Right kidney (tissue), 1 donor: ENCODE measurements around the gene CENPP.

Source experiments
- DNase-seq: peaks from one replicate; pipeline ENCODE4 v3.0.0-alpha.2; 2016

CENPP gene

DNA sequence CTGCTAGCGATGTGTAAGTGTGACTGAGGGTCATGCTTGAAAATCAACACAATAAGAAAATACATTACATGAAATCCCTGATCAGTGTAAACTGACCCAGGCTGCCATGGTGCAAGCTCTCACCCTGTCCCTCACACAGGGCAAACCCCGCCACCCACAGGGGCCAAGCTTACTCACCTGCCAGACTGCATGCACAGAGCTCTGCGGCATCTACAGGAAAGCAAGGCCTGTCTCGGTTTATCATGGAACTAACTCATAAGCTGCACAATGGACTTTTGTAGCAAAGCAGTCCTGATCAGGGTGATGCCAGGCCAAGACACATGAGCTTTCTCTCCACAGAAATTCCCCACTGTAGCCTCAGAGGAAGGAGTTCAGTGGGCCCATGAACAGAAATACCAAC is 334.5 kb downstream of the CENPP start:
- no peak for DNase-seq

DNA sequence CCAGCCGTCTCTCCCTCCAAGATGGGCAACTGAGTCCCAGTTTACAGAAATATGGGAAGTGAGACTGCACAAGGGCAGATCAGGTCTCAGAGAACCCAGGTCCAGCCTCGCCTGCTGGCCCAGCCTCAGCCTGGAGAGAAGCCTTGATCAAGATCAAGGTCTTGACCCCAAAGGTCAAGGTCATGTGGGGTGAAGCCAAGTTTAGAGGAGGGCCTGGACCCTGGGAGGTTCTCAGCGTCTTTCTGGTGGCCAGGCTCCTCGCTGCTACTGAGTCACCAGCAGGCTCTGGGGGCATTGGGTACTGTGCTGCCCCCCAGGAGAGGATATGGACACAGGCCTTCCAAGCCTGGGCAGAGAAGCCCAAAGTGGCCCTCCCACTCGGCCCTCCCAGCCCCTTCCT is 335.4 kb downstream of the CENPP start:
- no peak for DNase-seq

- no peak for DNase-seq
Measured at GRCh38 chr9:92661743-92662142, 336.0 kb downstream of the CENPP start.

- DNase-seq = no peak
Measured at GRCh38 chr9:92663126-92663525, 337.4 kb downstream of the CENPP start.

DNA sequence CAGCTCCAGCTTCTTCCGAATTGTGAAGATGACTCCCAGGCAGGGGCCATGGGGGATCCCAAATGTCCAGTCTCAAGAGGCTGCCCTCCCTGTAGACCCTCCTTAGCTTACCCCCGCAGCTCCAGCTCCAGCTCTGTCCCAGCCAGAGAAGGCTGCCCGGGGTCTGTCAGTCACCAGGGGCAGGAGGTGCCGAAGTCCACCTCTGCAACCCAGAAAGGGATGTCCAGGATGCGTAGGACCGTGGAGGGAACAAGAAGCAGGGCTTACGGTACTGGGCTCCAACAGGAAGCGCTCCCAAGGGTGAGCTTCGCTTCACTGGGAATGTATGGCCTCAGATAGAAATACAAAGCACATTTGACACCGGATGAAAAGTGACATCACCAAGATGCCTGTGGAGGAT is 338.2 kb downstream of the CENPP start:
- DNase-seq = no peak

GRCh38 chr9:92664394-92665152 is 338.8 kb downstream of the CENPP start:
- no peak for DNase-seq

DNA sequence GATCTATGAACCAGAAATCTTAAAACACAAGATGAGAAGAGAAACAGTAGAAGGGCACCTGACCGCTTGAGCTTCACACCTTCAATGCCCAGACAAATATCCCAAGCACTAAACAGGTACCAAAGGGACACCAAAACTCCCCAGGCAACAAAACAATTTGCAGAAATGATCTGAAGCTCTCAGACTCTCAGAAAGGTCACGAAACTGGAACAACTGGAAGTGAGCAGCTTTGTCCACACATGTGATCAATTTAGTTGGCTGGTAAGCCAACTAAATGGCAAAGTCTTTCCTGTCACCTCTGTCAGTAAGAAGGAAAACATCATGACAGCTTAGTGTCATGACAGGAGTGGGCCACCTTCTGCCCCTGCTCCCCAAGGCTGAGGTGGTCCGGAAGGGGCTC is 340.1 kb downstream of the CENPP start:
- no peak for DNase-seq

DNA sequence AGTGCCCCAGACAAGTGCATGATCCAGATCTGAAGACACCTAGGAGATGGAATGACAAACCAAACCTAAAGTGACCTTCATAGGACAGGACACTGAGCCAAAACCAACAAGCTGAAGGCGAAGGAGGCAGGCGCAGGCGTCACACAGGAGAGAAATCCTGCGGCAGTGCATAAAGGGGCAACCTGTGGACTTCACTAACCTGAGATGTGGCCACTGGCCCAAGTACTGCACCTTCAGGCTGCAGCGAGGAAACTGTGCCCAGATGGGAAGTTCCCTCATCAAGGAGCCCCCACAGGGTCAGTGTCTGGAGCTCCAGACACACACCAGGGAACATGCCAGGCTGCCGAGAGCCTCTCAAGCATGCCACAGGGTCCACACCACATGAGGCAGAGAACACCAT is 340.5 kb downstream of the CENPP start:
- no peak for DNase-seq

DNA sequence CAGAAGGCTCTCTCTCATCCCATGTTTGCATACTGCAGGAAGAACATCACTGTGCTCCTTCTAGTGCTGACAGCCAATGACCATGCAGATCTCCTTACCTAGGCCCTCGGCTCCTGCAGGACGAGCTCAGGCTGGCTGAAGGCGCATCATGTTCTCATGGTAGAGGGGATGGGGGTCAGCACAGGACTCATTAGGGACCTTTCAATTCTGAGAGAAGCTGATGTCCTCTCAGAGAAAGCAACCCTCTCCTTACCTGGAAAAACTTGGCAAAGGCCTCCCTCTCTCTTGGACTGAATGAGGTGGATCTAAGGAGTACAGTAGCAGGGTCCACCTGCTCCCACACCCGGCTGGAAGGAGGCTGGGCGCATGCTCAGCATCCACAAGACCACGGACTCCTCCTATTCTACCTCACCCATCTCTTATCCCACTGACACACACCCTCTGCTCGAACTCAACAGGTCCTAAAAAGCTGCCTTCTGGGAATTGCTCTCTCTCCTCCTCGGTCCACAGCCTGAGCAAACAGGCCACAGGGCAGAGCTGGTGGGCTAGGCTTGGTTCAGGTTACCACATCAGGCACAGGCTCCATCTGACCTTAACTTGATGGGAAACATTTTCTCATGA is 341.3 kb downstream of the CENPP start:
- DNase-seq = no peak

DNA sequence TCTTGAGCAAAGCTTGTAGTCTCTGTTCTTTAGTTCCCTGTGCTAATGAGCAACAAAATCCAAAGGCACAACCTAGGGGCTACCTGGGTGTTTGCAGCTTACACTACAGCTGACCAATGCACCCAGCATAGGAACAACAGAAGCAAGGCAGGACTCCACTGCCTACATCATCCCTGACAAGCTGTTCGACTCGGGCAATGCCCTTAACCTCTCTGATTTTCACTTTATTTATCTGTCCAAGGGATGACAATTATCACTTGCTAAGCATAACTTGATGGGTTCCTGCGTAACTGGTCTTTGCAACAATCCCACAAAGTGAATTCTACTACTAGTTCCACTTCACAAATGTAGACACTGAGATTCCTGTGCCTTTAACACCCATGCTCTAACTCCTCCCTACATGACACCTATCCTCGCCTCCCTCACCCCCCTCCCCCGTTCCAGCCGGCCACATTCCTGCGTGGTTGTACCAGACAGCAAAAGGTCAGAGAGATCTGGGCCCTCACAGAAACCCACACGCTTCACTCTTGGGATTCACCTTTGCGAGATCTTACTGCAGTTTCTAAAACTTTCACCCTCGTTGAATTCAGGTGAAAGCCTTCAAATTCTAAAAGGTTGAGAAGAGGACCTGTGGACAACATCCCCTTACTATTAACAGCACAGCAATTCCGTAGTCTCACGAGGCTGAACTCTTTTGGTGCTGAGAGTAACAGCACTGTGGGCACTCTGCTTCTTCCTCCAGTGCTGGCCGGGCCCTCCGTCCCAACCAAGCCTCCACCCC is 343.2 kb downstream of the CENPP start:
- DNase-seq = peak; percentile 50

DNA sequence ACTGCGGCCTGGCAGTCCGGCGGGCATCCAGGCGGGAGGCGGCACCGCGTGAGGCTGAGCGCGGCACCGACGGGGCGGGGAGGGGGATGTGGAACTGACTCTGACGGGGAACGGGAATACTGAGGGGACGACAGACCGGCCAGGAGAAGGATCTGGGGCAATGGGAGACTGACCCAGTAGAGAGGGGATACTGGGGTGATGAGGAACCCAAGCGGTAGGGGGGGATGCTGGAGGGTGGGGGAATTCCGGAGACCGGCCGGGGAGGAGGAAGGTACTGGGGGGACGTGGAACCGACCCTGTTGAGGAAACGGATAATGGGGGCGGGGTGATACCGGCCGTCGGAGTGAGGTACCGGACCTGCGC is 343.8 kb downstream of the CENPP start:
- DNase-seq = no peak
